ENCODE results near the gene L3MBTL4. TPM values are rescaled to one million over a fixed set of nuclear protein-coding genes. Genes with fewer than 3 reads are reported as not detected.

Gene L3MBTL4
- total RNA-seq, 1 experiment from 2014 or later = not detected

- intact Hi-C loops (cut with micrococcal nuclease; ENCODE audit: unreplicated experiment) = no loop called here
- no peak overlapping the region for H3K27ac ChIP-seq (ENCODE audit: low read depth, low read length, poor library complexity, severe bottlenecking)
- no peaks in the 10 kb centered on the region for H3K36me3 ChIP-seq (ENCODE audit: insufficient read depth, low read length, poor library complexity, severe bottlenecking)
- ChIA-PET POLR2A (ENCODE audit: low non-redundant PET) (no interaction called here), CTCF (no interaction called here)
- no peak for DNase-seq (ENCODE audit: low spot score)
- TF ChIP-seq CTCF (conservative IDR thresholded peaks at IDR 0.05; ENCODE audit: low read depth, low read length) (no peak), EZH2 (IDR thresholded peaks at IDR 0.05; ENCODE audit: borderline replicate concordance, low read depth, low read length, poor library complexity, severe bottlenecking) (no peak)
- no peaks in the 10 kb centered on the region for H3K4me1 ChIP-seq (ENCODE audit: insufficient read depth, low read length, poor library complexity, severe bottlenecking)
- H3K27me3 ChIP-seq (replicated peaks; ENCODE audit: insufficient read depth, low read depth, low read length, poor library complexity) = no peaks in the 10 kb centered on the region
- H3K9me3 ChIP-seq (ENCODE audit: low read depth, low read length, poor library complexity, severe bottlenecking) = peaks cover 7% of the 10 kb centered on the region
- BruUV-seq (replicated peaks) = no TSS peak
- H3K4me3 ChIP-seq (ENCODE audit: low read depth, low read length, poor library complexity, severe bottlenecking) = no peak overlapping the region
Measured at GRCh38 chr18:5969355-5969988, 445.2 kb downstream of the L3MBTL4 start.

- intact Hi-C loops (cut with micrococcal nuclease; ENCODE audit: unreplicated experiment) = no loop called here
- no peak for TF ChIP-seq CTCF (conservative IDR thresholded peaks at IDR 0.05; ENCODE audit: low read depth, low read length)
- no peak for TF ChIP-seq EZH2 (IDR thresholded peaks at IDR 0.05; ENCODE audit: borderline replicate concordance, low read depth, low read length, poor library complexity, severe bottlenecking)
- no peaks in the 10 kb centered on the region for H3K36me3 ChIP-seq (ENCODE audit: insufficient read depth, low read length, poor library complexity, severe bottlenecking)
- H3K9me3 ChIP-seq (ENCODE audit: low read depth, low read length, poor library complexity, severe bottlenecking) = peaks cover 10% of the 10 kb centered on the region
- CTCF ChIA-PET = no interaction called here
- no peak for DNase-seq (ENCODE audit: low spot score)
- no peak overlapping the region for H3K27ac ChIP-seq (ENCODE audit: low read depth, low read length, poor library complexity, severe bottlenecking)
- no peak overlapping the region for H3K4me3 ChIP-seq (ENCODE audit: low read depth, low read length, poor library complexity, severe bottlenecking)
- POLR2A ChIA-PET (ENCODE audit: low non-redundant PET) = no interaction called here
- BruUV-seq (replicated peaks) = no TSS peak
- H3K27me3 ChIP-seq (replicated peaks; ENCODE audit: insufficient read depth, low read depth, low read length, poor library complexity) = no peaks in the 10 kb centered on the region
- no peaks in the 10 kb centered on the region for H3K4me1 ChIP-seq (ENCODE audit: insufficient read depth, low read length, poor library complexity, severe bottlenecking)
Measured at GRCh38 chr18:5967666-5968065, 447.0 kb downstream of the L3MBTL4 start.

- no peak for TF ChIP-seq CTCF (conservative IDR thresholded peaks at IDR 0.05; ENCODE audit: low read depth, low read length)
- no peak for TF ChIP-seq EZH2 (IDR thresholded peaks at IDR 0.05; ENCODE audit: borderline replicate concordance, low read depth, low read length, poor library complexity, severe bottlenecking)
- DNase-seq (ENCODE audit: low spot score) = no peak
Measured at GRCh38 chr18:5967007-5967406, 447.7 kb downstream of the L3MBTL4 start.

More at GRCh38 chr18:5967007-5967406, 447.7 kb downstream of the L3MBTL4 start:
- Histone ChIP-seq H3K4me3 (ENCODE audit: low read depth, low read length, poor library complexity, severe bottlenecking) (no peak overlapping the region), H3K4me1 (ENCODE audit: insufficient read depth, low read length, poor library complexity, severe bottlenecking) (no peaks in the 10 kb centered on the region), H3K9me3 (ENCODE audit: low read depth, low read length, poor library complexity, severe bottlenecking) (peaks cover 10% of the 10 kb centered on the region), H3K27ac (ENCODE audit: low read depth, low read length, poor library complexity, severe bottlenecking) (no peak overlapping the region), H3K27me3 (replicated peaks; ENCODE audit: insufficient read depth, low read depth, low read length, poor library complexity) (no peaks in the 10 kb centered on the region), H3K36me3 (ENCODE audit: insufficient read depth, low read length, poor library complexity, severe bottlenecking) (no peaks in the 10 kb centered on the region)
- intact Hi-C loops (cut with micrococcal nuclease; ENCODE audit: unreplicated experiment) = no loop called here
- CTCF ChIA-PET = no interaction called here
- POLR2A ChIA-PET (ENCODE audit: low non-redundant PET) = no interaction called here
- BruUV-seq (replicated peaks) = no TSS peak
